HG03066 (cell line): ENCODE data around the gene GOLGA6L7.
"Not testable (repeated sequence)": the region's sequence is repeated elsewhere in the genome, so short reads cannot be mapped to it uniquely, and the experiment has no call there.

Source experiments
- ATAC-seq: cut with Tn5 transposase; IDR thresholded peaks from one replicate; pipeline ENCODE4 v1.9.1; 2021; ENCODE audit warnings: low read depth; ENCODE audit not compliant: unreplicated experiment

Gene GOLGA6L7

GRCh38 chr15:28847247-28847646, 1.2 kb downstream of the GOLGA6L7 start:
- not testable (repeated sequence) for ATAC-seq

GRCh38 chr15:28844147-28844546, 4.3 kb downstream of the GOLGA6L7 start:
- ATAC-seq: not testable (repeated sequence)

- ATAC-seq: not testable (repeated sequence)
Observed at GRCh38 chr15:28843520-28843919, 4.9 kb downstream of the GOLGA6L7 start.

GRCh38 chr15:28842210-28842609, 6.2 kb downstream of the GOLGA6L7 start:
- not testable (repeated sequence) for ATAC-seq

- ATAC-seq: not testable (repeated sequence)
Observed at GRCh38 chr15:28840285-28840684, 8.2 kb downstream of the GOLGA6L7 start.

GRCh38 chr15:28834957-28835585, 13.4 kb downstream of the GOLGA6L7 start:
- not testable (repeated sequence) for ATAC-seq

- not testable (repeated sequence) for ATAC-seq
Observed at GRCh38 chr15:28831897-28832587, 16.4 kb downstream of the GOLGA6L7 start.

GRCh38 chr15:28821420-28821819, 27.0 kb downstream of the GOLGA6L7 start:
- not testable (repeated sequence) for ATAC-seq

- not testable (repeated sequence) for ATAC-seq
Observed at GRCh38 chr15:28819930-28820295, 28.5 kb downstream of the GOLGA6L7 start.

- ATAC-seq: not testable (repeated sequence)
Observed at GRCh38 chr15:28819019-28819929, 29.2 kb downstream of the GOLGA6L7 start.

- ATAC-seq: not testable (repeated sequence)
Observed at GRCh38 chr15:28818168-28818567, 30.3 kb downstream of the GOLGA6L7 start.

- not testable (repeated sequence) for ATAC-seq
Observed at GRCh38 chr15:28814059-28814458, 34.4 kb downstream of the GOLGA6L7 start.

- not testable (repeated sequence) for ATAC-seq
Observed at GRCh38 chr15:28813392-28813791, 35.1 kb downstream of the GOLGA6L7 start.

- not testable (repeated sequence) for ATAC-seq
Observed at GRCh38 chr15:28811852-28812550, 36.4 kb downstream of the GOLGA6L7 start.

- not testable (repeated sequence) for ATAC-seq
Observed at GRCh38 chr15:28810444-28810843, 38.0 kb downstream of the GOLGA6L7 start.

GRCh38 chr15:28808136-28808535, 40.3 kb downstream of the GOLGA6L7 start:
- ATAC-seq: not testable (repeated sequence)

- ATAC-seq: not testable (repeated sequence)
Observed at GRCh38 chr15:28800366-28800765, 48.1 kb downstream of the GOLGA6L7 start.

- ATAC-seq: not testable (repeated sequence)
Observed at GRCh38 chr15:28798234-28798633, 50.2 kb downstream of the GOLGA6L7 start.

GRCh38 chr15:28794231-28794630, 54.2 kb downstream of the GOLGA6L7 start:
- not testable (repeated sequence) for ATAC-seq
